Head of caudate nucleus (tissue), 42 donors: ENCODE results near the gene PRR33.

Experiments
- DNase-seq, 42 donors: peaks; one replicate each; pipeline versions ENCODE4 v3.0.0 to v3.0.0-alpha.2; 2020 to 2021; ENCODE audit warnings: mixed read lengths in 7 of 42
- intact Hi-C: fragments of 100-400 bp; cut with DNase I; formaldehyde crosslinking; loops from one replicate; pipeline ENCODE4 v1.15.0; 2022

The PRR33 gene

GRCh38 chr11:1929621-1930461 lies 38.1 kb upstream of the PRR33 start:
- intact Hi-C loops: no loop called here

GRCh38 chr11:1928891-1929541 lies 37.3 kb upstream of the PRR33 start:
- intact Hi-C loops: no loop called here
- DNase-seq: no peak

More at GRCh38 chr11:1929621-1930461, 38.1 kb upstream of the PRR33 start:
- peak in 1 of 42 donors; percentile 2 for DNase-seq

GRCh38 chr11:1928470-1928890 lies 36.8 kb upstream of the PRR33 start:
- peak in 1 of 42 donors; percentile 4 for DNase-seq
- intact Hi-C loops: no loop called here

- DNase-seq: peak in 1 of 42 donors; percentile 3
- intact Hi-C loops: no loop called here
Measured at GRCh38 chr11:1927848-1928469, 36.3 kb upstream of the PRR33 start.

GRCh38 chr11:1927026-1927847 lies 35.5 kb upstream of the PRR33 start:
- DNase-seq: peak in 1 of 42 donors; percentile 1
- intact Hi-C loops: no loop called here

GRCh38 chr11:1926156-1927025 lies 34.7 kb upstream of the PRR33 start:
- no peak for DNase-seq
- intact Hi-C loops: no loop called here

- intact Hi-C loops: no loop called here
- DNase-seq: no peak
Measured at GRCh38 chr11:1925373-1926155, 33.9 kb upstream of the PRR33 start.

GRCh38 chr11:1924646-1925372 lies 33.1 kb upstream of the PRR33 start:
- intact Hi-C loops: no loop called here
- DNase-seq: peak in 1 of 42 donors; percentile 3

- no peak for DNase-seq
- intact Hi-C loops: no loop called here
Measured at GRCh38 chr11:1924181-1924580, 32.5 kb upstream of the PRR33 start.

GRCh38 chr11:1923201-1923956 lies 31.7 kb upstream of the PRR33 start:
- intact Hi-C loops: no loop called here
- DNase-seq: no peak

GRCh38 chr11:1922481-1923081 lies 30.9 kb upstream of the PRR33 start:
- no peak for DNase-seq
- intact Hi-C loops: no loop called here

GRCh38 chr11:1921574-1922141 lies 30.0 kb upstream of the PRR33 start:
- DNase-seq: peak in 32 of 42 donors; percentile 6 to 70 (median 50)
- intact Hi-C loops: no loop called here

- intact Hi-C loops: no loop called here
Measured at GRCh38 chr11:1920909-1921573, 29.3 kb upstream of the PRR33 start.

GRCh38 chr11:1920128-1920908 lies 28.6 kb upstream of the PRR33 start:
- DNase-seq: no peak
- intact Hi-C loops: no loop called here

More at GRCh38 chr11:1920909-1921573, 29.3 kb upstream of the PRR33 start:
- no peak for DNase-seq
